Natural killer cell (primary cell): ENCODE measurements around the gene REXO5. TPM values are rescaled to one million over a fixed set of nuclear protein-coding genes. Genes with fewer than 3 reads are reported as not detected.
"Not testable (repeated sequence)": the region's sequence is repeated elsewhere in the genome, so short reads cannot be mapped to it uniquely, and the experiment has no call there.

ENCODE experiments used
- ATAC-seq, 3 donors: fragments of 150-1000 bp in 2 of 3; fragments of 200-7000 bp in 1 of 3; cut with Tn5 transposase; 1 replicate in 1 of 3; 2 replicates in 2 of 3; pipeline ENCODE4 v1.10.0; 2021; ENCODE audit warnings: mild to moderate bottlenecking in 2 of 3, moderate library complexity in 2 of 3
- DNase-seq, 2 donors: peaks; one replicate each; pipeline versions ENCODE4 v3.0.0 to v3.0.0-alpha.2; 2013 to 2021; ENCODE audit warnings: mixed read lengths in 1 of 2
- H3K27ac ChIP-seq: one replicate; pipeline ENCODE4 v1.5.1; 2013; ENCODE audit warnings: mild to moderate bottlenecking, low read length
- H3K27me3 ChIP-seq: one replicate; pipeline ENCODE4 v1.6.1; 2013; ENCODE audit warnings: low read length; ENCODE audit not compliant: control insufficient read depth, insufficient read depth
- H3K36me3 ChIP-seq: one replicate; pipeline ENCODE4 v1.6.1; 2013; ENCODE audit warnings: low read length; ENCODE audit not compliant: control insufficient read depth, insufficient read depth
- H3K4me1 ChIP-seq: one replicate; pipeline ENCODE4 v1.6.1; 2013; ENCODE audit warnings: low read length; ENCODE audit not compliant: control insufficient read depth, insufficient read depth
- H3K4me3 ChIP-seq: one replicate; pipeline ENCODE4 v1.5.1; 2013; ENCODE audit warnings: low read length
- H3K9me3 ChIP-seq: one replicate; pipeline ENCODE4 v1.6.1; 2013; ENCODE audit warnings: low read length; ENCODE audit not compliant: control insufficient read depth, insufficient read depth
- H3K27ac Mint-ChIP-seq, 2 donors: one replicate each; pipeline ENCODE4 v1.8.0; 2022; ENCODE audit warnings: mild to moderate bottlenecking in 2 of 2, mixed read lengths in 2 of 2, moderate library complexity in 1 of 2
- H3K27me3 Mint-ChIP-seq, 2 donors: one replicate each; pipeline ENCODE4 v1.8.0; 2022; ENCODE audit warnings: low read depth in 2 of 2, mixed read lengths in 2 of 2
- H3K36me3 Mint-ChIP-seq: one replicate; pipeline ENCODE4 v1.8.0; 2022; ENCODE audit warnings: mixed read lengths
- H3K4me1 Mint-ChIP-seq, 2 donors: one replicate each; pipeline ENCODE4 v1.8.0; 2022; ENCODE audit warnings: mixed read lengths in 2 of 2
- H3K4me3 Mint-ChIP-seq: one replicate; pipeline ENCODE4 v1.8.0; 2022; ENCODE audit warnings: mild to moderate bottlenecking, moderate library complexity, mixed read lengths
- H3K9me3 Mint-ChIP-seq, 2 donors: one replicate each; pipeline ENCODE4 v1.8.0; 2022; ENCODE audit warnings: mixed read lengths in 2 of 2
- WGBS: methylation state at CpG from one replicate; pipeline ENCODE4 v1.1.7; 2013; ENCODE audit warnings: missing lambda C conversion rate; ENCODE audit not compliant: insufficient coverage; 5-methylcytosine and 5-hydroxymethylcytosine counted together
- intact Hi-C: fragments of 100-400 bp; cut with micrococcal nuclease; formaldehyde crosslinking; loops from one replicate; pipeline ENCODE4 v1.14.2; 2022
- total RNA-seq, 4 donors: library from RNA; stranded (reverse); fragments of 120-200 nt in 1 of 4; gene quantifications; one replicate each; pipeline versions ENCODE4 v1.2.3 to v1.2.4, GENCODE V29; 2013 to 2022
- TF ChIP-seq, protein P1 (sequence below): fragments of 200-600 bp; IDR thresholded peaks from one replicate; pipeline ENCODE4 v1.8.0; 2022; ENCODE audit warnings: antibody characterized with exemption

Gene REXO5
- total RNA-seq, 3 donors from 2014 or later (not counting 1 experiment from before 2014, with no cell fraction given), result 1.5 to 6.0 (median 1.7) TPM

DNA sequence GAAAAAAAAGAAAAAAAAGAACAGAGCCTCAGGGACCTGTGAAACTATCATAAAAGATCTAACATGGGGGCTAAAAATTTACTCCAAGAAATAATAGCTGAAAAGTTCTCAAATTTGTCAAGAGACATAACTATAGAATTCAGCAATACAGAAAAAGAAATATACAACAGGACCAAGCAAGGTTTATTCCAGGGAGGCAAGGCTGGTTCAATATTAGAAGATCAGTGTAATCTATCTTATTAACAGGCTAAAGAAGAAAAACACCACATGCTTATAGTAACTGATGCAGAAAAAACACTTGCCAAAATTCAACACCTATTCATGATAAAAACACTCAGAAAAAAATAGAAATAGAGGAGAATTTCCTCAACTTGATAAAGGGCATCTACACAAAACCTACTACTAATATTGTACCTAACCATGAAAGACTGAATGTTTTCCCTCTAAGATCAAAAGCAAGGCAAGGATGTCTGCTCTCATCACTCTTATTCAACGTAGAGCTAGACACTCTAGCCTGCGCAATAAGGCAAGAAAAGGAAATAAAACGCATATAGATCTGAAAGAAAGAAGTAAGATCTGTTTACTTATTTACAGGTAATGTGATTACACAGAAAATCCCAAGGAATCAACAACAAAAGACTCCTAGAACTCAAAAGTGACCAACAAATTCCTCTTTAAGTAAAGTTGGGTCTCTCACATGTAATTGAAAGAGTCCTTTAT is 43.8 kb upstream of the REXO5 start:
- peak overlapping the region; percentile 76 for H3K27ac ChIP-seq
- no peaks in the 10 kb centered on the region for H3K36me3 ChIP-seq
- TF ChIP-seq, protein P1, sequence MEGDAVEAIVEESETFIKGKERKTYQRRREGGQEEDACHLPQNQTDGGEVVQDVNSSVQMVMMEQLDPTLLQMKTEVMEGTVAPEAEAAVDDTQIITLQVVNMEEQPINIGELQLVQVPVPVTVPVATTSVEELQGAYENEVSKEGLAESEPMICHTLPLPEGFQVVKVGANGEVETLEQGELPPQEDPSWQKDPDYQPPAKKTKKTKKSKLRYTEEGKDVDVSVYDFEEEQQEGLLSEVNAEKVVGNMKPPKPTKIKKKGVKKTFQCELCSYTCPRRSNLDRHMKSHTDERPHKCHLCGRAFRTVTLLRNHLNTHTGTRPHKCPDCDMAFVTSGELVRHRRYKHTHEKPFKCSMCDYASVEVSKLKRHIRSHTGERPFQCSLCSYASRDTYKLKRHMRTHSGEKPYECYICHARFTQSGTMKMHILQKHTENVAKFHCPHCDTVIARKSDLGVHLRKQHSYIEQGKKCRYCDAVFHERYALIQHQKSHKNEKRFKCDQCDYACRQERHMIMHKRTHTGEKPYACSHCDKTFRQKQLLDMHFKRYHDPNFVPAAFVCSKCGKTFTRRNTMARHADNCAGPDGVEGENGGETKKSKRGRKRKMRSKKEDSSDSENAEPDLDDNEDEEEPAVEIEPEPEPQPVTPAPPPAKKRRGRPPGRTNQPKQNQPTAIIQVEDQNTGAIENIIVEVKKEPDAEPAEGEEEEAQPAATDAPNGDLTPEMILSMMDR, result no peak
- 100% methylated on average over 2 of the region's 3 CpGs for WGBS
- H3K27me3 ChIP-seq, result no peaks in the 10 kb centered on the region
- Mint-ChIP-seq H3K36me3 (no peaks in the 10 kb centered on the region), H3K4me1 (peaks cover 15 to 24% of the 10 kb centered on the region in 2 donors), H3K9me3 (peaks cover 0 to 7% of the 10 kb centered on the region in 2 donors), H3K4me3 (peak overlapping the region; percentile 97), H3K27me3 (no peaks in the 10 kb centered on the region), H3K27ac (peak overlapping the region; percentile 82 to 92)
- no peak overlapping the region for H3K4me3 ChIP-seq
- ATAC-seq, result no peak
- intact Hi-C loops, result loop anchor here (1.0 kb wide), 1 partner anchor 21 kb away; the partner anchor contains the start of gene THUMPD1
- H3K9me3 ChIP-seq, result no peaks in the 10 kb centered on the region
- peaks cover 4% of the 10 kb centered on the region for H3K4me1 ChIP-seq
- DNase-seq, result no peak

DNA sequence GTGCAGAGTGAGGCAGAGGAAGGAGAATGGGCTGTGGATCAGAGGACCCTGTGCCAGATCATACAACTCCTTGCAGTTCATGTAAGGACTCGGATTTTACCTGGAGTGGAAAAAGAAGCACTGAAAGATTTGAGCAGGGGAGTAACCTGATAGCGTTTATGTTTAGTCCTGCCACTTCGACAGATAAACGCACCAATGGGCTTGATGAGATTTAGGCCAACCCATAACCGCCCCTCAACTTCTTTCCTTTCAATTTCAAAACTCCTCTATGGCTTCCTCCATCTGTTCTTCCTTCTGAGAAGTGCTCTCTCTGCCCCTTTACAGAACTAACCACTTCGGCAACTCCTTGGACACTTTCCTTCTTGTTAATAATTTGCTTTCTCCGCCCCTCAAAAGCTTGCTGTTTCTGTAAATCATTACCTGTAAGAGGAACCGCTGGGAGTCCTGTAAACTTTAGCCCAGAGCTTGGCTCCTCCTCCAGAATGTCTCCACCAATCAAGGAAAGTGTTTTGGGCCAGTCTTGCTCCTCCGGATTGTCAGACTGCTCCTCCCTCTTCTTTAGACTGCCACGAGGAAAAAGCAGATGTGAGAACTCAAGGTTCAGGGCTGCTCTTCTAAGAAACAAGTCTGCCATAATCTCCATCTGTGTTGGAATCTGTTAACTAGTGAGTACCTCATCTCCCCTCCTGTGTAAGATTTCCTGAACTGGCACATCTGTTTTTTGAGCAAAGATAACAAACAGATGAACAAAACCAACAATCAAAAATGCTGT is 42.7 kb upstream of the REXO5 start, which contains the start of gene ACSM3:
ACSM3 (plus strand) TSS at position 554 of the 772 bp plus-strand sequence. CDS start 6,021 bp downstream, outside the sequence.
- Histone ChIP-seq H3K36me3 (no peaks in the 10 kb centered on the region), H3K27me3 (no peaks in the 10 kb centered on the region), H3K27ac (peak within 1 kb of the TSS; percentile 76), H3K9me3 (no peaks in the 10 kb centered on the region), H3K4me3 (peak within 1 kb of the TSS; percentile 45), H3K4me1 (peaks cover 4% of the 10 kb centered on the region)
- Mint-ChIP-seq H3K4me3 (peak within 1 kb of the TSS; percentile 97), H3K9me3 (peaks cover 0 to 7% of the 10 kb centered on the region in 2 donors), H3K27me3 (no peaks in the 10 kb centered on the region), H3K36me3 (no peaks in the 10 kb centered on the region), H3K4me1 (peaks cover 15 to 24% of the 10 kb centered on the region in 2 donors), H3K27ac (peak within 1 kb of the TSS; percentile 82 to 92)
- ATAC-seq, result peak; percentile 96 to 98 (median 97)
- intact Hi-C loops, result loop anchor here (1.0 kb wide), 1 partner anchor 22 kb away; the partner anchor contains the start of gene THUMPD1
- 2% methylated on average over 10 of the region's 10 CpGs for WGBS
- TF ChIP-seq, protein P1, result no peak
- DNase-seq, result peak; percentile 47 to 86

DNA sequence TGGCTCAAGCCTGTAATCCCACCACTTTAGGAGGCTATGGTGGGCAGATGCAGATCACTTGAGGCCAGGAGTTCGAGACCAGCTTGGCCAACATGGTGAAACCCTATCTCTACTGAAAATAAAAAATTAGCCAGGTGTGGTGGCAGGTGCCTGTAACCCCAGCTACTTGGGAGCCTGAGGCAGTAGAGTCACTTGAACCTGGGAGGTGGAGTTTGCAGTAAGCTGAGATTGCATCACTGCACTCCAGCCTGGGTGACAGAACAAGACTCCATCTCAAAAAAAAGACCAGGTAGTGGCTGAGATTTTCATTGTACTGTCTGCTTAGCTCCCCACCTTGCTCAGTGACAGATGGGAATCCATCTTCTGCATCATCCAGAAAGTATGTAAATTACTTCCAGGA is 41.9 kb upstream of the REXO5 start:
- H3K27me3 Mint-ChIP-seq, result not testable (repeated sequence)
- WGBS, result 75% methylated on average over 1 of the region's 1 CpG
- H3K27ac Mint-ChIP-seq, result peak overlapping the region; percentile 82 to 92

DNA sequence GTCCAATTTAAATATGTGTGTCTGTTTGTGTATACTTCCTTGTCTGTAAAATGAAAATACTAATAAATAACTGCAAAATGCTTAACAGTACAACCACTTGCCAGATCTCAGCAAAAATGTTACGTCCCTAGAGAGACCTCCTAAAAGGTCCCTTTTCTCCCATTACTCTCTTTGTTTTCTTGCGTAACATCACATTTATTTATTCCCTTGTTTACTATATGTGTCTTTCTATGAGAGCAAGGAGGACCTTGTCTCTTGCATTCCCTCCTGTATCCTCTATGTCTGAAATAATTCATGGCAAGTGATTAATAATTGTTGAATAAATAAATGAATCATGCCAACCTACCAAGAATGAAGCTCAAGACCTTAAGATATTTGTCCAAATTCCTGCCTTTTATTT is 40.6 kb upstream of the REXO5 start:
- H3K27me3 Mint-ChIP-seq, result no peaks in the 10 kb centered on the region
- H3K27me3 ChIP-seq, result no peaks in the 10 kb centered on the region
- H3K4me1 Mint-ChIP-seq, result peaks cover 15 to 24% of the 10 kb centered on the region in 2 donors
- no peak overlapping the region for H3K27ac Mint-ChIP-seq
- no peaks in the 10 kb centered on the region for H3K36me3 Mint-ChIP-seq
- H3K9me3 Mint-ChIP-seq, result no peaks in the 10 kb centered on the region
- H3K36me3 ChIP-seq, result no peaks in the 10 kb centered on the region
- intact Hi-C loops, result no loop called here
- H3K4me3 Mint-ChIP-seq, result no peak overlapping the region
- 100% methylated on average over 1 of the region's 2 CpGs for WGBS
- ATAC-seq (no peak), DNase-seq (no peak)
- H3K4me3 ChIP-seq, result no peak overlapping the region
- no peak overlapping the region for H3K27ac ChIP-seq
- H3K9me3 ChIP-seq, result no peaks in the 10 kb centered on the region
- H3K4me1 ChIP-seq, result peaks cover 4% of the 10 kb centered on the region
- TF ChIP-seq, protein P1, result no peak

More for the DNA sequence above, 41.9 kb upstream of the REXO5 start:
- H3K4me1 ChIP-seq, intact Hi-C loops, H3K36me3 ChIP-seq, ATAC-seq, H3K4me3 ChIP-seq, DNase-seq, H3K9me3 Mint-ChIP-seq, H3K27ac ChIP-seq, H3K36me3 Mint-ChIP-seq, H3K27me3 ChIP-seq, H3K9me3 ChIP-seq: not testable (repeated sequence)
- Mint-ChIP-seq H3K4me1 (peaks cover 15 to 24% of the 10 kb centered on the region in 2 donors), H3K4me3 (peak overlapping the region; percentile 97)
